Suprapubic skin (tissue), 4 donors: Measurements from ENCODE around the gene UBAC1.

Experiments
- EP300 ChIP-seq: sonication (generic); formaldehyde crosslinking; IDR thresholded peaks from one replicate; pipeline ENCODE4 v1.6.1; 2017; ENCODE audit warnings: antibody characterized with exemption
- POLR2AphosphoS5 ChIP-seq, 3 donors: sonication (generic); formaldehyde crosslinking; IDR thresholded peaks; one replicate each; pipeline ENCODE4 v1.6.1; 2017; ENCODE audit warnings: antibody characterized with exemption in 3 of 3
- TF ChIP-seq, protein P1 (sequence below), 2 donors: fragments of 200-600 bp in 1 of 2; fragments of 450-650 bp in 1 of 2; sonication (generic) in 1 of 2; IDR thresholded peaks; one replicate each; pipeline ENCODE4 v1.5.1; 2016 to 2019; ENCODE audit warnings: antibody characterized with exemption in 2 of 2, mild to moderate bottlenecking in 1 of 2, moderate library complexity in 1 of 2

DNA sequence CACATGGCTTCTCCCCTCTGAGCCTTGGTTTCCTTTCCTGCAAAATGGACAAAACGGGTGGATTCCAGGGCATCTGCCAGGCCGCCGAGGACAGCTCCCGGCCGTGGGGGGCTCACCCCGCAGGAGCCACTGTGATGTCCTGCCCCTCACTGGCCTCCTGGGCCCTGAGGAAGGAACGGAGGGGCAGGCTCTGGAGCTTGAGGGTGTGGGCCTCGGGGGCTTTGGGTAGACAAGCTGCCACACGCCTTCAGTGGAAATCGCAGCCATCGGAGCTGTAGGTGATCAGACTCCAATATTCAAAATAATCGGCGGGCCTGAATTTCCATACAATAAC lies 32.2 kb upstream of the UBAC1 start:
- TF ChIP-seq, protein P1, sequence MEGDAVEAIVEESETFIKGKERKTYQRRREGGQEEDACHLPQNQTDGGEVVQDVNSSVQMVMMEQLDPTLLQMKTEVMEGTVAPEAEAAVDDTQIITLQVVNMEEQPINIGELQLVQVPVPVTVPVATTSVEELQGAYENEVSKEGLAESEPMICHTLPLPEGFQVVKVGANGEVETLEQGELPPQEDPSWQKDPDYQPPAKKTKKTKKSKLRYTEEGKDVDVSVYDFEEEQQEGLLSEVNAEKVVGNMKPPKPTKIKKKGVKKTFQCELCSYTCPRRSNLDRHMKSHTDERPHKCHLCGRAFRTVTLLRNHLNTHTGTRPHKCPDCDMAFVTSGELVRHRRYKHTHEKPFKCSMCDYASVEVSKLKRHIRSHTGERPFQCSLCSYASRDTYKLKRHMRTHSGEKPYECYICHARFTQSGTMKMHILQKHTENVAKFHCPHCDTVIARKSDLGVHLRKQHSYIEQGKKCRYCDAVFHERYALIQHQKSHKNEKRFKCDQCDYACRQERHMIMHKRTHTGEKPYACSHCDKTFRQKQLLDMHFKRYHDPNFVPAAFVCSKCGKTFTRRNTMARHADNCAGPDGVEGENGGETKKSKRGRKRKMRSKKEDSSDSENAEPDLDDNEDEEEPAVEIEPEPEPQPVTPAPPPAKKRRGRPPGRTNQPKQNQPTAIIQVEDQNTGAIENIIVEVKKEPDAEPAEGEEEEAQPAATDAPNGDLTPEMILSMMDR (IDR thresholded peaks at IDR 0.05): no peak
- TF ChIP-seq EP300 (no peak), POLR2AphosphoS5 (IDR thresholded peaks at IDR 0.05) (no peak)
